HepG2 (cell line): Measurements from ENCODE around the gene CAND1. TPM values are rescaled to one million over a fixed set of nuclear protein-coding genes. Genes with fewer than 3 reads are reported as not detected.

Experiments
- ATAC-seq: fragments of 200-7000 bp; cut with Tn5 transposase; 3 replicates; pipeline ENCODE4 v1.9.1; 2020; ENCODE audit warnings: mild to moderate bottlenecking, moderate library complexity
- BruUV-seq: library from RNA; stranded (reverse); fragments of 400-500 nt; replicated peaks from 2 replicates; lab custom pipeline; 2021; lab: Mats Ljungman, UMichigan
- CTCF ChIA-PET: fragments of 300-600 bp; formaldehyde crosslinking; extraction: SDS; loops from one replicate; lab custom pipeline; 2021; ENCODE audit warnings: low total read pairs, inconsistent platforms, low intra/inter-chr PET ratio; lab: Yijun Ruan, JAX
- POLR2A ChIA-PET: fragments of 350-600 bp; sonication (Branson Sonifier 250); formaldehyde crosslinking; loops from one replicate; lab custom pipeline; 2020; ENCODE audit warnings: antibody characterized with exemption, inconsistent platforms; lab: Yijun Ruan, JAX
- DNase-seq: peaks from one replicate; pipeline ENCODE4 v3.0.0-alpha.2; 2015; ENCODE audit warnings: low spot score
- FAIRE-seq: peaks from 3 replicates; lab custom pipeline; 2011; peaks lifted over from hg19 to GRCh38; lab: Jason Lieb, UNC
- H2AFZ ChIP-seq: one replicate; pipeline ENCODE4 v1.6.1; 2011; ENCODE audit warnings: low read length, inconsistent platforms
- H3K27ac ChIP-seq: fragments of 300-600 bp; 3 replicates; pipeline ENCODE4 v1.8.0; 2011; ENCODE audit warnings: mixed run types, mild to moderate bottlenecking, mixed read lengths, low read length, inconsistent platforms; ENCODE audit not compliant: insufficient read depth; ENCODE audit errors: extremely low read length
- H3K27me3 ChIP-seq, 2 experiments: fragments of 200-600 bp in 1 of 2; 2 replicates in 1 of 2; 3 replicates in 1 of 2; pipeline versions ENCODE4 v1.6.0 to v1.8.0; 2011; ENCODE audit warnings: low read length in 2 of 2, mild to moderate bottlenecking in 2 of 2, moderate library complexity in 2 of 2, inconsistent platforms in 1 of 2; ENCODE audit not compliant: insufficient read depth in 2 of 2, control insufficient read depth in 1 of 2
- H3K36me3 ChIP-seq, 2 experiments: fragments of 200-600 bp in 1 of 2; replicated peaks in 1 of 2; 2 replicates in 1 of 2; 3 replicates in 1 of 2; pipeline versions ENCODE4 v1.5.1 to v1.8.0; 2011; ENCODE audit warnings: low read length in 2 of 2, inconsistent platforms in 1 of 2; ENCODE audit not compliant: insufficient read depth in 2 of 2, control insufficient read depth in 1 of 2
- H3K4me1 ChIP-seq: 2 replicates; pipeline ENCODE4 v1.5.1; 2012; ENCODE audit warnings: low read length, inconsistent platforms; ENCODE audit not compliant: insufficient read depth
- H3K4me2 ChIP-seq: 2 replicates; pipeline ENCODE4 v1.6.0; 2011; ENCODE audit warnings: low read depth, low read length, inconsistent platforms
- H3K4me3 ChIP-seq, 3 experiments: fragments of 200-600 bp in 1 of 3; sonication (generic), shearing (Covaris generic) in 1 of 3; replicated peaks in 1 of 3; 2 replicates each; pipeline ENCODE4 v1.5.1; 2011 to 2016; ENCODE audit warnings: low read length in 3 of 3, inconsistent platforms in 2 of 3, low read depth in 2 of 3, mild to moderate bottlenecking in 2 of 3, control low read depth in 1 of 3, mixed read lengths in 1 of 3; ENCODE audit not compliant: insufficient read depth in 1 of 3
- H3K79me2 ChIP-seq: one replicate; pipeline ENCODE4 v1.6.1; 2011; ENCODE audit warnings: low read length, inconsistent platforms; ENCODE audit not compliant: insufficient read depth
- H3K9ac ChIP-seq: 2 replicates; pipeline ENCODE4 v1.6.0; 2011; ENCODE audit warnings: mild to moderate bottlenecking, low read depth, low read length, inconsistent platforms; ENCODE audit not compliant: insufficient read depth
- H3K9me3 ChIP-seq: 2 replicates; pipeline ENCODE4 v1.5.1; 2012; ENCODE audit warnings: mild to moderate bottlenecking, low read length
- H4K20me1 ChIP-seq: 2 replicates; pipeline ENCODE4 v1.6.0; 2011; ENCODE audit warnings: inconsistent platforms, mild to moderate bottlenecking, low read length, moderate library complexity; ENCODE audit not compliant: insufficient read depth
- CREB3 ChIP-seq: sonication (generic); formaldehyde crosslinking; IDR thresholded peaks from 2 replicates; pipeline ENCODE4 v1.5.0; 2020; ENCODE audit warnings: missing genetic modification reagents
- CREBL2 ChIP-seq: sonication (generic); formaldehyde crosslinking; IDR thresholded peaks from 2 replicates; pipeline ENCODE4 v1.8.1; 2023; ENCODE audit warnings: missing genetic modification reagents, mild to moderate bottlenecking, borderline replicate concordance
- HNRNPH1 ChIP-seq: fragments of 200-400 bp; formaldehyde crosslinking; optimal IDR thresholded peaks from 2 replicates; pipeline ENCODE3; 2017; ENCODE audit warnings: mild to moderate bottlenecking, low read depth, low read length
- MBD4 ChIP-seq: IDR thresholded peaks from 2 replicates; pipeline ENCODE4 v1.6.1; 2012; ENCODE audit warnings: low read length, inconsistent platforms, borderline replicate concordance
- SAFB2 ChIP-seq: sonication (generic); formaldehyde crosslinking; IDR thresholded peaks from 2 replicates; pipeline ENCODE4 v1.5.1; 2020; ENCODE audit warnings: missing genetic modification reagents, low read depth, mild to moderate bottlenecking, borderline replicate concordance
- ZNF160 ChIP-seq: sonication (generic); formaldehyde crosslinking; IDR thresholded peaks from 2 replicates; pipeline ENCODE4 v1.8.0; 2022; ENCODE audit warnings: mild to moderate bottlenecking, inconsistent platforms, missing genetic modification reagents
- ZNF441 ChIP-seq: sonication (generic); formaldehyde crosslinking; IDR thresholded peaks from 2 replicates; pipeline ENCODE4 v1.7.0; 2021; ENCODE audit warnings: missing genetic modification reagents, borderline replicate concordance
- ZNF788 ChIP-seq: sonication (generic); formaldehyde crosslinking; IDR thresholded peaks from 2 replicates; pipeline ENCODE4 v1.5.0; 2020; ENCODE audit warnings: mild to moderate bottlenecking, missing genetic modification reagents, borderline replicate concordance
- ZSCAN22 ChIP-seq: sonication (generic); formaldehyde crosslinking; IDR thresholded peaks from 2 replicates; pipeline ENCODE4 v1.4.0; 2020; ENCODE audit warnings: mild to moderate bottlenecking, missing genetic modification reagents
- ZSCAN31 ChIP-seq: sonication (generic); formaldehyde crosslinking; IDR thresholded peaks from 2 replicates; pipeline ENCODE4 v1.5.0; 2020; ENCODE audit warnings: low read depth, mild to moderate bottlenecking, missing genetic modification reagents
- WGBS: methylation state at CpG from one replicate; pipeline ENCODE4 v1.1.6; 2017; ENCODE audit warnings: low lambda C conversion rate; 5-methylcytosine and 5-hydroxymethylcytosine counted together
- in situ Hi-C: cut with HindIII; loops from 2 replicates; pipeline ENCODE4 v1.10.0; 2017; ENCODE audit warnings: low pct_unique_long_range_greater_than_20kb; ENCODE audit not compliant: extremely low pct_ligation_motif_present
- intact Hi-C: fragments of 100-400 bp; cut with micrococcal nuclease; formaldehyde crosslinking; loops from one replicate; pipeline ENCODE4 v1.10.0; 2022; ENCODE audit not compliant: unreplicated experiment
- polyA plus RNA-seq, 8 experiments: library from polyadenylated mRNA; depleted of rRNA in 3 of 8; stranded (reverse) in 7 of 8; unstranded in 1 of 8; fragments of >200 nt; fragmentation: Illumina TruSeq in 4 of 8; extraction: Trizol in 4 of 8; gene quantifications; 2 replicates each; pipeline versions ENCODE4 v1.2.1 to v1.2.3, GENCODE V29; 2011 to 2016; ENCODE audit warnings: low read depth in 4 of 8, missing spikeins in 1 of 8, mixed read lengths in 1 of 8; ENCODE audit not compliant: insufficient read depth in 1 of 8
- total RNA-seq, 5 experiments: library from RNA; depleted of rRNA; stranded (reverse); fragments of >200 nt; fragmentation: Illumina TruSeq; extraction: Trizol; gene quantifications; 2 replicates each; pipeline ENCODE4 v1.2.3, GENCODE V29; 2016; ENCODE audit warnings: low read depth in 1 of 5
- TF ChIP-seq, protein P1 (sequence below): sonication (generic); formaldehyde crosslinking; IDR thresholded peaks from 2 replicates; pipeline ENCODE4 v1.8.1; 2022; ENCODE audit warnings: low read depth, mild to moderate bottlenecking, missing genetic modification reagents

Gene CAND1
- total and polyA plus RNA-seq, 2 of the 13 experiments (the other 11 are each of a cell fraction or from before 2014, with no cell fraction given), result 56.2 to 138 TPM

- TF ChIP-seq ZSCAN22 (CRISPR knock-in tag) (no peak), ZNF788 (no peak), SAFB2 (no peak), CREB3 (CRISPR knock-in tag) (no peak), CREBL2 (no peak), ZNF160 (CRISPR knock-in tag) (no peak), ZNF441 (no peak)
- TF ChIP-seq, protein P1, sequence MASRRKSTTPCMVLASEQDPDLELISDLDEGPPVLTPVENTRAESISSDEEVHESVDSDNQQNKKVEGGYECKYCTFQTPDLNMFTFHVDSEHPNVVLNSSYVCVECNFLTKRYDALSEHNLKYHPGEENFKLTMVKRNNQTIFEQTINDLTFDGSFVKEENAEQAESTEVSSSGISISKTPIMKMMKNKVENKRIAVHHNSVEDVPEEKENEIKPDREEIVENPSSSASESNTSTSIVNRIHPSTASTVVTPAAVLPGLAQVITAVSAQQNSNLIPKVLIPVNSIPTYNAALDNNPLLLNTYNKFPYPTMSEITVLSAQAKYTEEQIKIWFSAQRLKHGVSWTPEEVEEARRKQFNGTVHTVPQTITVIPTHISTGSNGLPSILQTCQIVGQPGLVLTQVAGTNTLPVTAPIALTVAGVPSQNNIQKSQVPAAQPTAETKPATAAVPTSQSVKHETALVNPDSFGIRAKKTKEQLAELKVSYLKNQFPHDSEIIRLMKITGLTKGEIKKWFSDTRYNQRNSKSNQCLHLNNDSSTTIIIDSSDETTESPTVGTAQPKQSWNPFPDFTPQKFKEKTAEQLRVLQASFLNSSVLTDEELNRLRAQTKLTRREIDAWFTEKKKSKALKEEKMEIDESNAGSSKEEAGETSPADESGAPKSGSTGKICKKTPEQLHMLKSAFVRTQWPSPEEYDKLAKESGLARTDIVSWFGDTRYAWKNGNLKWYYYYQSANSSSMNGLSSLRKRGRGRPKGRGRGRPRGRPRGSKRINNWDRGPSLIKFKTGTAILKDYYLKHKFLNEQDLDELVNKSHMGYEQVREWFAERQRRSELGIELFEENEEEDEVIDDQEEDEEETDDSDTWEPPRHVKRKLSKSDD (CRISPR knock-in tag), result no peak
- TF ChIP-seq, all 625 proteins: peak for 0
Measured at GRCh38 chr12:67254372-67255026, 14.7 kb upstream of the CAND1 start (continued).

DNA sequence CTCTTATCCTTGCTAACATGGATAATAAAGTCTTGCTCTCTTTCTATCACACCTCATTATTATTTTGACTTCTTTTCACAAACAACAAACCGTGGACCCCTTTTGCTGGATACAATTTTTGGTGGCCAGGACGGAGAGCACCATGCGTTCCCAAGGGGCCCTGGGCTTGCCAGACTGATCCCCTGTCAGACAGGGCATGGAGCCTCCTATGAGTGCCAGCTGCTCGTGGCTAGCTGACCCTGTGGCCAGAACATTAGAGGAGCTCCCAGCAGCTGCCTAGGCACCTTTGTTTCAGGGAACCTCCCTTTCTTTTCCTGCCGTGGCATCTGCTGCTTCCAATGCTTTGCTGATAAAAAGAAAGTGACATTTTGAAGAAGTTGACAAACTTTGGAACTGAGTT lies 12.5 kb upstream of the CAND1 start:
- no peak for FAIRE-seq
- POLR2A ChIA-PET, result interaction anchor here (2.1 kb wide), 1 partner anchor 12 kb away, joined by 10 read pairs; the partner anchor contains the start of gene CAND1
- no peak overlapping the region for H2AFZ ChIP-seq

More for the DNA sequence above, 12.5 kb upstream of the CAND1 start:
- H3K4me2 ChIP-seq, result no peak overlapping the region
- CTCF ChIA-PET, result no interaction called here
- no peak overlapping the region for H3K9ac ChIP-seq
- H3K27ac ChIP-seq, result no peak overlapping the region
- no peaks in the 10 kb centered on the region for H3K79me2 ChIP-seq
- WGBS, result 39% methylated on average over 5 of the region's 5 CpGs
- no peak for ATAC-seq
- no peaks in the 10 kb centered on the region for H4K20me1 ChIP-seq
- H3K4me1 ChIP-seq, result no peaks in the 10 kb centered on the region
- no peaks in the 10 kb centered on the region for H3K36me3 ChIP-seq
- no peak overlapping the region for H3K4me3 ChIP-seq
- DNase-seq, result no peak
- H3K9me3 ChIP-seq, result no peaks in the 10 kb centered on the region
- in situ Hi-C loops (no loop called here), intact Hi-C loops (no loop called here)
- no peak for TF ChIP-seq HNRNPH1
- no peak for TF ChIP-seq ZSCAN31 (CRISPR knock-in tag)
- TF ChIP-seq MBD4, result no peak
- TF ChIP-seq, all 625 proteins: peak for 0
- H3K27me3 ChIP-seq, result no peaks in the 10 kb centered on the region; a peak in 1 of 5 replicates
- BruUV-seq, result no TSS peak
